GM19324 (cell line): ENCODE results near the gene CYFIP2.
"Not testable (repeated sequence)": the region's sequence is repeated elsewhere in the genome, so short reads cannot be mapped to it uniquely, and the experiment has no call there.

Source experiments
- ATAC-seq: cut with Tn5 transposase; IDR thresholded peaks from one replicate; pipeline ENCODE4 v1.9.1; 2021; ENCODE audit warnings: mild to moderate bottlenecking, moderate library complexity; ENCODE audit not compliant: unreplicated experiment, low FRiP score

Gene CYFIP2

GRCh38 chr5:157265714-157266285 is at the start of gene CYFIP2:
CYFIP2 (plus strand) TSS chr5:157266123; CDS start chr5:157285362, 19,239 bp downstream.
- peak; percentile 92 for ATAC-seq

GRCh38 chr5:157216391-157217142 is 49.4 kb upstream of the CYFIP2 start:
- no peak for ATAC-seq

GRCh38 chr5:157217289-157218024 is 48.5 kb upstream of the CYFIP2 start:
- no peak for ATAC-seq

GRCh38 chr5:157219491-157220271 is 46.2 kb upstream of the CYFIP2 start:
- no peak for ATAC-seq

- ATAC-seq, result no peak
Observed at GRCh38 chr5:157221959-157222358, 44.0 kb upstream of the CYFIP2 start.

- ATAC-seq, result no peak
Observed at GRCh38 chr5:157222506-157223230, 43.3 kb upstream of the CYFIP2 start.

- ATAC-seq, result no peak
Observed at GRCh38 chr5:157225469-157226422, 40.2 kb upstream of the CYFIP2 start.

- no peak for ATAC-seq
Observed at GRCh38 chr5:157230610-157231009, 35.3 kb upstream of the CYFIP2 start.

- no peak for ATAC-seq
Observed at GRCh38 chr5:157232706-157233105, 33.2 kb upstream of the CYFIP2 start.

- ATAC-seq, result no peak
Observed at GRCh38 chr5:157233515-157233914, 32.4 kb upstream of the CYFIP2 start.

GRCh38 chr5:157236423-157236822 is 29.5 kb upstream of the CYFIP2 start:
- no peak for ATAC-seq

GRCh38 chr5:157241483-157241882 is 24.4 kb upstream of the CYFIP2 start:
- ATAC-seq, result no peak

GRCh38 chr5:157244704-157245103 is 21.2 kb upstream of the CYFIP2 start:
- not testable (repeated sequence) for ATAC-seq

- no peak for ATAC-seq
Observed at GRCh38 chr5:157245476-157245875, 20.4 kb upstream of the CYFIP2 start.

GRCh38 chr5:157245886-157246285 is 20.0 kb upstream of the CYFIP2 start:
- ATAC-seq, result no peak

GRCh38 chr5:157247267-157247666 is 18.7 kb upstream of the CYFIP2 start:
- no peak for ATAC-seq

- ATAC-seq, result no peak
Observed at GRCh38 chr5:157248821-157249470, 17.0 kb upstream of the CYFIP2 start.

GRCh38 chr5:157252711-157253465 is 13.0 kb upstream of the CYFIP2 start:
- ATAC-seq, result peak; percentile 66
